NCI-H2029 treated with DMSO at 0.1 percent for 48 hours (cell line): Measurements from ENCODE around the gene EXOC1L.

Source experiments
- DNase-seq: peaks from one replicate; lab custom pipeline; 2025; lab: John Stamatoyannopoulos, UW

EXOC1L gene, protein sequence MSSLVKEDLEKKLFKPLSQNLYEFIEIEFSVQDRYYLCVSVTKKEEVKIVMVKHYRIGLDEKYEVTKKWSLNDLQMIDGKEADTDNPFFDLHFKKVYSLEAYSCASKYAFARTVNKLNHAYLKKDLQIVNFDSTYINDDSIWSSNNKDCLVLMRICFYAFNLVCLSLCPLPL

DNA sequence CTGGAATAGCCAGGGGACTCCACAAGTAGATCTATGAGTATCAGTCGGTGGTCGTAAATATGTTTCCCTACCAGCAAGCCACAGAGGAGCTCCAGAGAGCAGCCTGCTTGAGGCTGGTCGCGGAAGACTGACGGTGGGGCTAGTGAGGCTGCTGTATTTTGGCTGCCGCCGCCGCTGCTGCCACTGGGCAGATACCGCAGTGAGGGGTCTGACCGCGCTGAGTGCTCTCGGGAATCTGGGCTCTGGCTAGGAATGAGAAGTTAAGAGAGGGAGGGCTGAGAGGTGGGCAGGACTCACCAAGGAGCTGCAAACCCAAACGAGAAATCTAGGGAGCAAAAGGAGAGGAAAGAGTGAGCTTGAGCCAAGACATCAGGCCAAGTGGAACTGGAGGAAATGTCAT lies at the start of gene EXOC1L:
EXOC1L (plus strand) TSS at position 157 of the 400 bp plus-strand sequence; CDS start at position 394, 237 bp downstream.
- DNase-seq: no peak

GRCh38 chr4:55770662-55771061 lies 48.9 kb upstream of the EXOC1L start:
- no peak for DNase-seq

GRCh38 chr4:55781341-55781740 lies 38.2 kb upstream of the EXOC1L start:
- no peak for DNase-seq

DNA sequence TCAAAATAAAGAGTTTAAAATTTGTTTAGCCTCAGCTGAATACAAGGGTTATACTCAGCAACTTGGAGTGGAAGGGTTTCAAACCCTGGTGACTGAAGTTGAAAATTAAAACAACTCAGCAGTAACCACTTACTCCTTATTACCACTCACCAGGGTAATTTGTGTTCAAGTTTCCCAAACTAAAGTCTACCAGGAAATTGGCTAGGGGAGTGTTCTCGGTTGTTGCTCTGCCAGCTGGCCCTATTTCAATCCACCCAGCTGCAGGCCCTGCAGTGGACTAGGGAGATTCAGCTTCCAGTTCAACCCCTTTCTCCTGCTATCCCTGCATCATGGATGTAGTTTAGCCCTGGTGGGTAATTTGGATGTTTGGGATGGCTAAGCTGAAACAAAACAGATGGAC lies 37.8 kb upstream of the EXOC1L start:
- peak; percentile 20 for DNase-seq

DNA sequence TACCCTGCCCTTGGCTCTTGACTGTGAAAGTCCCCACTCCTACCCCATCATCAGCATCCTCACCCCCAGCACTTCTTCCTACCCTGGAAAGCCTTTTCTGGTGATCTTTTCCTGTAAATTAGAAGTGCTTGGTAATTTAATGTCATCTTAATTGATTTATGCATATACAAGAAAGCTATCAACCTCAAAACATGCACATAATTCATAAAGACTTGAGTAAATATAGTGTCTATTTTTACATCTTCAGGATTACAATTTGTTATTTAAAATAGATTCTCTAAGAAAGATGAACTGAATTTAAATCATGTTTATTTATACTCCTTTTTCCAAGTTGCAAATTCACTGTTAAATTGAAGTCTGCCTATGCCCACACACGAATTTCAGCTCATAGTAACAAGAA lies 36.0 kb upstream of the EXOC1L start:
- DNase-seq: no peak

DNA sequence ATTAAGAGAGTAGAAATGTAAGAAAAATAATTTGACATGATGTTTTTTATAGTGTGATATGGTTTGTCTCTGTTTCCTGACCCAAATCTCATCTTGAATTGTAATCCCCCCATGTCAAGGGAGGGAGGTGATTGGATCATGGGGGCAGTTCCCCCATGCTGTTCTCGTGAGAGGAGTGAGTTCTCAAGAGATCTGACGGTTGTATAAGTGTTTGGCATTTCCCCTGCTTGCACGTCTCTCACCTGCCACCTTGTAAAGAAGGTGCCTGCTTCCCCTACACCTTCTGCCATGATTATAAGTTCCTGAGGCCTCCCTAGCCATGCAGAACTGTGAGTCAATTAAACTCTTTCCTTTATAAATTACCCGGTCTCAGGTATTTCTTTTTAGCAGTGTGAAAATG lies 34.8 kb upstream of the EXOC1L start:
- no peak for DNase-seq

- DNase-seq: no peak
These were observed 27.9 kb upstream of the EXOC1L start for GRCh38 chr4:55791666-55792065.

DNA sequence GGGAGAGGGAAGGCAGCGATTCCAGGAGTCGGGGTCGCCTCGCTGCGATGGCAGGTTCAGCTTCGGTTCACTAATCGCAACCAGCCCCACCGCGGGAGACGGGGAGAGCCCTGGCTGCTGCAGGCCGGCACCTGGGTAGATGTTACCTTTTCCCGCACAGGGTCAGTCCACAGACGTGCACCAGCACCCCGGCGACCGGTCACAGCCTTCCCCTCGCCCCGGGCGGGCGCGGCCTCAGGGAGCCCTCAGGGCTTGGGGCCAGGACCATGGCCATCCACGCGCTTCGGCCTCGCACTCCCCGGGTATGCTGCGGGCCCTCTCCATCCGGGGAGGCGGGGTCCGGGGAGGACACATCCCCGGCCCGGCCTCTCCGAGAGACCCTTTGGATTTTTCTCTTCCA lies 26.1 kb upstream of the EXOC1L start:
- no peak for DNase-seq

DNA sequence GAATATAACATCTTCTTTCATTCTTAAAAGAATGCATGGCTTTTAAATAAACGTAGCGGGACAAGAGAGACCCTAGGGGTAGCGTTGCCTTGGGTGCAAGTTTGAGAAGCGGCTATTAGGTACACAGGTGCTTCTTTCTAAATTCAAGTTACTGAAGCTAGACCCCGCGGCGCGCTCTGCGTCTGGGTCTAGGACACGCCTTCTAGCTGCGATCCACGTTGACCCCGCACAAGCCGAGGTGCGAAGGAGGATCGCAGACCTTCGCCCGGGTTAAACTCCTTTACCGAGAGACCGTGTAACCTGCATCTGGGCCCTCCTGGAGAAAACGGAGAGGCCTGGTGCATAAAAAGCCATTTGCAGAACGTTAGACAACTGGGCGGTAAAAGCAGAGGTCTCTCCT lies 25.5 kb upstream of the EXOC1L start:
- no peak for DNase-seq

- no peak for DNase-seq
These were observed 24.2 kb upstream of the EXOC1L start for GRCh38 chr4:55795341-55795740.

- DNase-seq: no peak
These were observed 18.1 kb upstream of the EXOC1L start for GRCh38 chr4:55801498-55801897.

- no peak for DNase-seq
These were observed 12.0 kb upstream of the EXOC1L start for GRCh38 chr4:55807556-55807955.

GRCh38 chr4:55808186-55808585 lies 11.4 kb upstream of the EXOC1L start:
- DNase-seq: no peak

DNA sequence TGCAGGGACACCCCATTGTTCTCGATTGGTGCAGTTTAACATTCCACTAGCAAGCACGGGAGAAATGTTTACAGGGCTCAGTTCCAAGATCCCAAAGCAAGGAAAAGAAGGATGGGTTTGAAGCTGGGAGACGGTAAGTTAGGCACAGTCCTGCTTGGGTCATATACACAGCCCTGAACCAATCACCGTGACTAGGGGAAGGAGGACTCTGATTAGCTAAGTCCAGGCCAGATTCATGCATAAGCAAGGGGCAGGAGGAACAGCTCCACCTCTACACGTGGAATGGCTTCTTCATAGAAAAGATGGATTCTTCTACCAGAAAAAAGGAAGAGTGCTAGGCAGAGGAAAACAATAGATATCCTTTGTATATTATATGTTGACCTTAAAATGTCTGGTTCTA lies 11.0 kb upstream of the EXOC1L start:
- DNase-seq: no peak

DNA sequence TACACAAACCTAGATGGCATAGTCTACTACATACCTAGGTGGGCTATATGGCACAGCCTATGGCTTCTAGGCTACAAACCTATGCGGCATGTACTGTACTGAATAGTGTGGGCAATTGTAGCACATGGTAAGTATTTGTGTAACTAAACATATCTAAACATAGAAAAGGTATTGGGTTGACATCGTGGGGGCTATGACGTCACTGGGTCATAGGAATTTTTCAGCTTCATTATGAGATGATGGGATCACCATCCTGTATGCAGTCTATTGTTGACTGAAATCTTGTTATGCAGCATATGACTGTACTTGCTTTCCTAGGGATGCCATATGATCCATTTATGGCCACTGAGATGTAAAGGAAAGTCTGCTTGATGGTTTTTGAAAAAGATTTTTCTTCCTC lies 1.9 kb upstream of the EXOC1L start:
- DNase-seq: no peak

DNA sequence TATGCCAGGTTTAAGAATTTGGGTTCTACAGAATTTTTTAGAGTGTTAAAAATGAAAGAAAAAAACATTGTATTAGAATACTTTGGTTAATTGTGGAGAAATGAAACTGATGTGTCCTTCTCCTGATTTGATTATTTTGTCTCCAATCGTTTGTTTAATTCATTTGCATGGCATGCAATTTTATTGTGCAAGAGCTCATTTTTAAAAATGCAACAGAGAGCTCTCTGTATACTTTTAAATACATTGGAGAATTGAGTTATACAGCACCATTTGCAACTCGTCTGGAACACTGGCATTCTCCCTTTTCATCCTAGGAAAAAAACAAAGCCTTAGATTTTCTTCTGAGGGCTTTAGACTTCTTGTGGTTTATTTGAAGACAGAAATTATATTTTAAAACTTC lies 689 bp downstream of the EXOC1L start:
- DNase-seq: no peak

DNA sequence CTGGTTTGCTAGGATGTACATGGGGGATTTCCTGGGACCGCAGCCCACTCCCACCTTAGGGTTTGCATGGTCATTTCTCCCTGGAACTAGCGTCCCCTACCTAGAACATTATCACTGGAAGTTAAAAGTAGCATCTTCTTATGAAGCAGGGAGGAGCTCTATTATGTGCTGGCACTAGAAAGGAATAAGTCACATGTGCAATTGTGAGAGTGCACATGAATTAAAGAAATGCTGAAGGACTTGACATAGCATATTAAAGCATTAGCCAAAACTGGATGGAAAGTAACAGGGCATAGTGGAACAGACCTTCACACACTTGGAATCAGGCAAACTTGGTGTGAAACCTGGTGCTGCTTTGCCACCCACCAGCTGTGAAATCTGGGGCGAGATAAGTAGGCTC lies 2.7 kb downstream of the EXOC1L start:
- DNase-seq: no peak

DNA sequence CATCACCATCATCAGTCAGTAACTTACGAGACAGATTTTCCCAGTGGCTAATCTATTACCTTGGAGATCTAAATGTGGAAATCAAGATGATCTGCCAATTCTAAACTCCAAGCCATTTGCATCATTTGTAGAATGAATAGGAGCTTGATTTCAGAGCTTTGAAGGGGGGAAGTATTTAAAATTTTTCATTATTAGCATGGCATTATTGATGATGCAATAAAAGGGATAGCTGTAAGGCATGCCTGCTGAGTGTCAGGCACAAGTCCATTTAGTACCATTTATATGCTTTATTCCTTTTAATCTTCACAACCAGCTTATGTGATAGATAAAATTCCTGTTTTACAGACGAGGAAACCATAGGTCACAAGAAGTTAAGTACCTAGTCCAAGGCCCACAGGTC lies 5.3 kb downstream of the EXOC1L start:
- no peak for DNase-seq

GRCh38 chr4:55826986-55827385 lies 7.4 kb downstream of the EXOC1L start:
- no peak for DNase-seq

DNA sequence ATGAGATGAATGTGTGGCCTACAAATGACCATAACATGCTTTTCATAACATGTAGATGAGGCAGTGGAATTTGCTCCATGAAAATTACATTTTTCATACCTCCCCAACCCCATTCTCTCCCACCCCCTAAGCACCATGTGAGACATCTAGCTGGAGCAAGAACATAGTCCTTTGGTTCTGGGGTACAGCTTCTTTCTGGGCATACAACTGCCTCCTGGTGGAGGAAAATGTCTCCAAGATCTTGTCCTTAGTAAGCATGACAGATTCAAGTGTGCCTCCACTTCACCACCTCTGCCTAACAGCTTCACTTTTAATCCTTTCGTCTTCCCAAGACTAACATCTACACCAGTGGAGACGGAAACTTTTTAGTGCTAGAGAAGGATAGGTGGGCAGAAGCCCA lies 8.0 kb downstream of the EXOC1L start:
- DNase-seq: no peak

DNA sequence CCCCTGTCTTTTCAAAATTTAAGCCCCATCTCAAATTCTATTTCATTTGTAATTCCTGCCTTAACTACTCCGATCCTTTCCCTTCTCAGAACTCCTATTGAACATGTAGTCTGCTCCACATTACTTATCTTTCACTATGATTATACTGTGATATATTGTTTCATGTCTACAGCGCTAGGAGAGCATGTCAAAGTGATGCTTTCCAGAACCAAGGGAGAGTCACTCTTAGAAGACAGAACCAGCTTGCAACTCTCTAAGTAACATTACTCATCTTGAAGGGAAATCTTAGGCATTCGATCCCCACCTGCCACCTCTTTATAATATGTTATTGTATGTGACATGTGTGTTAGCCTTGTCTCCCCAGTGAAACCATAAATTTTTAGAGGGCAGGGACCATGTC lies 10.5 kb downstream of the EXOC1L start:
- DNase-seq: no peak

- no peak for DNase-seq
These were observed 11.1 kb downstream of the EXOC1L start for GRCh38 chr4:55830716-55831115.

DNA sequence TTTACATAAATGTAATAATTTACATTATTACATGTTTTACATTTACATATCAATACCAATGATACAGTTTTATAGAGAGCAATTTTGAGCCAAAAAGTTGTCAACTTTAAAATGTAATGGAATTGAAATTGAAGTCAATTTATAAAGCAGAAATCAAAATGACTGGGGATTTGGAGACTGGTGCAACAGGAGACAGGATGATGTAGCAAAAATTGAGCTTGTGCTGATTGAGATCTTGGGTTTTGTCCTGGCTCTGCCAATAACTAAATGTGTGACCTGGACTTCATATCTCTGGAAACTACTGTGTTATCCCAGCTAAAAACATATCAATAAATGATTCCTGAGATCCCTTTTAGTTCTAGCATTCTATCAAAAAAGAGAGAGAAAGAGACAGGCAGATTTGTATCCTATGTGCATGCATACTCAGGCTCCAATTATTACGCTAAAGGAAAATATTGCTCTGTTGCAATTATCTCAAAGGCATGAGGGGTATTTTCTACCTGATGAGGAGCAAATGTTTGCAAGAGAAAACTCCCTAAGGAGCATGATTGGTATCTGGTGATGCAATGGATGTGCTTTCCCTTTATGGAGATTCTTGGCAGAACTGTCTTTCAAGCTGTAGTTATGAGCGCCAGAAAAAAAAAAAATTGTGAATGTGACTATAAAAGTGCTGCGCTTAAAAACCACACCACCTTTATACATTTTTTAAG lies 14.7 kb downstream of the EXOC1L start:
- no peak for DNase-seq

DNA sequence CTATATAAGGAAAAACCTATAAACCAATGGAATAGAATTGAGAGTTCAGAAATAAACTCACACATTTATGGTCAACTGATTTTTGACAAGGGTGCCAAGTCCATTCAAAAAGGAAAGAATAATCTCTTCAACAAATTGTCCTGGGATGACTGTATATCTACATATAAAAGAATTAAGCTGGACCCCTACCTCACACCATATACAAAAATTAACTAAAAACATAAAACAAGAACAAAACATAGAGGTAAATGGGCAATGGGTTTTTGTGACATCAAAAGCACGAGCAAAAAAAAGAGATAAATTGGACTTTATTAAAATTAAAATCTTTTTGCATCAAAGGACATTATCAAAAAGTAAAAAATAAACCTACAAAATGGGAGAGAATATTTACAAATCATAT lies 18.3 kb downstream of the EXOC1L start:
- no peak for DNase-seq
